HepG2 (cell line): ENCODE data around the gene MOSPD2. TPM values are rescaled to one million over a fixed set of nuclear protein-coding genes. Genes with fewer than 3 reads are reported as not detected.

Source experiments
- ADNP ChIP-seq: sonication (generic); formaldehyde crosslinking; IDR thresholded peaks from 2 replicates; pipeline ENCODE4 v1.4.0; 2020; ENCODE audit warnings: missing genetic modification reagents
- ARHGAP35 ChIP-seq: sonication (generic); formaldehyde crosslinking; IDR thresholded peaks from 2 replicates; pipeline ENCODE4 v1.9.0; 2022; ENCODE audit warnings: mild to moderate bottlenecking, inconsistent platforms, moderate library complexity, missing genetic modification reagents, borderline replicate concordance
- ARID3A ChIP-seq: IDR thresholded peaks from 2 replicates; pipeline ENCODE4 v1.6.1; 2012; ENCODE audit warnings: low read depth, low read length, improper control_type of control experiment
- CHD2 ChIP-seq: IDR thresholded peaks from 2 replicates; pipeline ENCODE4 v1.6.1; 2011; ENCODE audit warnings: low read depth, low read length, improper control_type of control experiment
- DNMT3B ChIP-seq: conservative IDR thresholded peaks from 2 replicates; pipeline ENCODE4 v1.6.1; 2016; ENCODE audit warnings: missing biosample characterization, control low read depth
- FUBP1 ChIP-seq: sonication (generic); formaldehyde crosslinking; IDR thresholded peaks from 2 replicates; pipeline ENCODE4 v1.5.1; 2020; ENCODE audit warnings: missing genetic modification reagents, mild to moderate bottlenecking, borderline replicate concordance
- HDAC6 ChIP-seq: fragments of 200-600 bp; sonication (generic); IDR thresholded peaks from 2 replicates; pipeline ENCODE4 v1.7.0; 2017; ENCODE audit warnings: mild to moderate bottlenecking, antibody characterized with exemption, low read length, low read depth
- HNRNPH1 ChIP-seq: fragments of 200-400 bp; formaldehyde crosslinking; optimal IDR thresholded peaks from 2 replicates; pipeline ENCODE3; 2017; ENCODE audit warnings: mild to moderate bottlenecking, low read depth, low read length
- IRF1 ChIP-seq: sonication (generic); formaldehyde crosslinking; IDR thresholded peaks from 2 replicates; pipeline ENCODE4 v1.4.0; 2020; ENCODE audit warnings: low read depth, mild to moderate bottlenecking, missing genetic modification reagents
- KMT2A ChIP-seq: sonication (generic); formaldehyde crosslinking; IDR thresholded peaks from 2 replicates; pipeline ENCODE4 v1.4.0; 2020; ENCODE audit warnings: missing genetic modification reagents
- MBNL3 ChIP-seq: fragments of 250-450 bp; sonication (Bioruptor Pico); conservative IDR thresholded peaks from 2 replicates; pipeline ENCODE4 v1.8.0; 2022; ENCODE audit warnings: mild to moderate bottlenecking, inconsistent platforms
- SCMH1 ChIP-seq: sonication (generic); formaldehyde crosslinking; IDR thresholded peaks from 2 replicates; pipeline ENCODE4 v1.9.0; 2021; ENCODE audit warnings: missing genetic modification reagents, mild to moderate bottlenecking, borderline replicate concordance
- SKI ChIP-seq: fragments of 450-650 bp; IDR thresholded peaks from one replicate; pipeline ENCODE4 v1.6.1; 2018; ENCODE audit warnings: mild to moderate bottlenecking; ENCODE audit not compliant: partially characterized antibody
- SOX6 ChIP-seq, 2 experiments: fragments of 450-650 bp in 1 of 2; sonication (generic) in 1 of 2; formaldehyde crosslinking in 1 of 2; IDR thresholded peaks; 2 replicates each; pipeline versions ENCODE4 v1.4.0 to v1.6.1; 2017 to 2020; ENCODE audit warnings: antibody characterized with exemption in 1 of 2, mild to moderate bottlenecking in 1 of 2, missing genetic modification reagents in 1 of 2
- SUZ12 ChIP-seq: fragments of 150-350 bp; IDR thresholded peaks from 2 replicates; pipeline ENCODE4 v1.6.1; 2014; ENCODE audit warnings: low read depth, low read length
- TCF12 ChIP-seq, 2 experiments: fragments of 450-650 bp in 1 of 2; sonication (generic) in 1 of 2; formaldehyde crosslinking in 1 of 2; IDR thresholded peaks; 2 replicates each; pipeline versions ENCODE4 v1.6.1 to v1.8.0; 2017 to 2022; ENCODE audit warnings: antibody characterized with exemption in 1 of 2, mild to moderate bottlenecking in 1 of 2, missing genetic modification reagents in 1 of 2, moderate library complexity in 1 of 2
- TERF1 ChIP-seq: sonication (generic); formaldehyde crosslinking; IDR thresholded peaks from 2 replicates; pipeline ENCODE4 v1.8.0; 2022; ENCODE audit warnings: mild to moderate bottlenecking, missing genetic modification reagents, moderate library complexity
- ZBTB10 ChIP-seq: sonication (generic); formaldehyde crosslinking; IDR thresholded peaks from 2 replicates; pipeline ENCODE4 v1.4.0; 2020; ENCODE audit warnings: missing genetic modification reagents, borderline replicate concordance
- ZNF850 ChIP-seq: sonication (generic); formaldehyde crosslinking; conservative IDR thresholded peaks from 2 replicates; pipeline ENCODE4 v1.9.0; 2021; ENCODE audit warnings: mild to moderate bottlenecking, missing genetic modification reagents
- ZSCAN25 ChIP-seq: sonication (generic); formaldehyde crosslinking; IDR thresholded peaks from 2 replicates; pipeline ENCODE4 v1.8.0; 2022; ENCODE audit warnings: mild to moderate bottlenecking, missing genetic modification reagents
- polyA plus RNA-seq, 8 experiments: library from polyadenylated mRNA; depleted of rRNA in 3 of 8; stranded (reverse) in 7 of 8; unstranded in 1 of 8; fragments of >200 nt; fragmentation: Illumina TruSeq in 4 of 8; extraction: Trizol in 4 of 8; gene quantifications; 2 replicates each; pipeline versions ENCODE4 v1.2.1 to v1.2.3, GENCODE V29; 2011 to 2016; ENCODE audit warnings: low read depth in 4 of 8, missing spikeins in 1 of 8, mixed read lengths in 1 of 8; ENCODE audit not compliant: insufficient read depth in 1 of 8
- total RNA-seq, 5 experiments: library from RNA; depleted of rRNA; stranded (reverse); fragments of >200 nt; fragmentation: Illumina TruSeq; extraction: Trizol; gene quantifications; 2 replicates each; pipeline ENCODE4 v1.2.3, GENCODE V29; 2016; ENCODE audit warnings: low read depth in 1 of 5

MOSPD2 gene
- total and polyA plus RNA-seq, 2 of the 13 experiments (the other 11 are each of a cell fraction or from before 2014, with no cell fraction given): 4.8 to 7.0 TPM

GRCh38 chrX:14872851-14873675 is at the start of gene MOSPD2, which contains the start of gene FANCB (continued):
- TF ChIP-seq TERF1 (CRISPR knock-in tag) (no peak), TCF12 (IDR thresholded peaks at IDR 0.05) (no peak), TCF12 (CRISPR knock-in tag; IDR thresholded peaks at IDR 0.05) (no peak), DNMT3B (CRISPR knock-in tag) (no peak), CHD2 (peak; percentile 63; the same call in 1 of the 2 replicates), ZSCAN25 (CRISPR knock-in tag) (no peak), MBNL3 (CRISPR knock-in tag) (no peak), IRF1 (CRISPR knock-in tag) (no peak), ZBTB10 (CRISPR knock-in tag) (no peak), ZNF850 (CRISPR knock-in tag) (no peak), SCMH1 (CRISPR knock-in tag) (no peak), FUBP1 (no peak), ARID3A (no peak), KMT2A (CRISPR knock-in tag) (peak; percentile 32; the same call in 1 of the 2 replicates), SUZ12 (peak; percentile 43; the same call in 1 of the 2 replicates), ARHGAP35 (CRISPR knock-in tag) (no peak), HNRNPH1 (no peak), SOX6 (IDR thresholded peaks at IDR 0.05) (no peak), SOX6 (CRISPR knock-in tag; IDR thresholded peaks at IDR 0.05) (no peak), ADNP (CRISPR knock-in tag) (no peak), HDAC6 (no peak), SKI (peak; percentile 14)
